ENCODE data around the gene TRPV6.
A peak's percentile ranks its signal among the peaks of the same experiment; 100 is the strongest.

The TRPV6 gene

DNA sequence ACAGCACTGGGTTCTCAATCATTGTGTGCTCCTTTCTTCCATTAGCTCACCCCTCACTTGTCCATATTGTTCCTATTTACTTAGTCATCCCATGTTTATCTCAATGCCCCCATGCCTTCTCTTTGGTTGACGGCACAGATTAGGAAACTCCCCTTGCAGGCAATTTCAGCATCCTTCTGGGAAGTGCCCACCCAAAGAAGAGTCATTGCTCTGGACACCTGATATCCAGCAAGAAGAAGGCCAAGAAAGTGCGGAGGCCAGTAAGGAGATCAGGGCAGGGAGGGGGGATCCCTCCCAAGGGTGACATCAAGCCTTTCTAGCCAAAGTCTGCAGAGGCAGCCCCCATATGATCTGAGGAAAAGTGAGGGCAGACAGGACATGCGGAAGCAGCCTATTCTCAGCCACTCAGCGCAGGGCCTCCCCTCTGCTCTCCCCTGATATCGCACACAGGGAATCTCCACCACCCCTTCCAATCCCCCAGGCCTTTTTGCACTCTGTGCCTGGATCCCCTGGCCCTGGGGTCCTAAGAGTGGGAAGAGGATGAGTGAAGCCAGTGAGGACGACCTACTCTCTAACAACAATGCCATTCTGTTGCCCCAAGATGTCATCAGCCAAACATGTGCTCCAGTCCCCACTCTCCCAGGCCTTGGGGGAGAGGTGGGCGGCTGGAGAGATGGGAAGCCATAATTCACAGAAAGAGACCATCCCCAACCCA is 1.8 kb downstream of the TRPV6 start:
- no peak for DNase-seq (ENCODE audit: low read depth in 2 of 2)

DNA sequence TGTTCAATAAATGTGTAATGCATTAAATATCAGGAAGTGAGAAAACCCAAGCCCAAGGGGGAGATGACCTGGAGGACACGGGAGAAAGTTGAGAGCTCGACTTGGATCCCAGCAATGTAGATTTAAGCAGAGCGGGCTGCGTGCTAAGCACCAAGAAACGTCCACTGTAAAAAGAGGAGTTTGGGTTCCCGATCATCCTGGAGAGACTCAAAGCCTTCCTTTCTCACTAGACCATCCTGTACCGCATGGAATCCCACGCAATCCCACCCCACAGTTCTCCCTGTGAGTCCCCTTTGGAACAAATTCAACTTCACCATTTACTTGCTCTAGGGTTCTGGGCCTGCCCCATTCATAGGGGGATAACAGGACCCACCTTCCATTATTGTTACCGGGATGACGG is 2.4 kb downstream of the TRPV6 start:
- no peak for DNase-seq (ENCODE audit: low read depth in 2 of 2)

DNA sequence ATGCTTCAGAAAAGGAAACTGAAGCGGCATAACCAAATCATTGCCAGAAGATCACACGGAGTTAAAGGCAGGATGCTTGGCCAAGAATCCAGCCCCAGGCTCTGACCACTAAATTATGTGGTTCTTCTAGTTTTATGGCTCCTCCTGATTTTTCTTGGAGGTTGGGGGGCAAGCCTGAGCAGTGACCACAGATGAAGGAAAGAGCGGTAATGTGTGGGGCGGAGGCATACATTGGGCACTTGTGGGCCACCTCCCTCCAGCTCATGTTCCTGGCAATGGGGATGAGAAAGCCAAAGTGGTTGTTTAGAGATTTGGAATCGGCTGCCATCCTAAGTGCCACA is 3.2 kb downstream of the TRPV6 start:
- DNase-seq (ENCODE audit: low read depth in 2 of 2) = no peak

DNA sequence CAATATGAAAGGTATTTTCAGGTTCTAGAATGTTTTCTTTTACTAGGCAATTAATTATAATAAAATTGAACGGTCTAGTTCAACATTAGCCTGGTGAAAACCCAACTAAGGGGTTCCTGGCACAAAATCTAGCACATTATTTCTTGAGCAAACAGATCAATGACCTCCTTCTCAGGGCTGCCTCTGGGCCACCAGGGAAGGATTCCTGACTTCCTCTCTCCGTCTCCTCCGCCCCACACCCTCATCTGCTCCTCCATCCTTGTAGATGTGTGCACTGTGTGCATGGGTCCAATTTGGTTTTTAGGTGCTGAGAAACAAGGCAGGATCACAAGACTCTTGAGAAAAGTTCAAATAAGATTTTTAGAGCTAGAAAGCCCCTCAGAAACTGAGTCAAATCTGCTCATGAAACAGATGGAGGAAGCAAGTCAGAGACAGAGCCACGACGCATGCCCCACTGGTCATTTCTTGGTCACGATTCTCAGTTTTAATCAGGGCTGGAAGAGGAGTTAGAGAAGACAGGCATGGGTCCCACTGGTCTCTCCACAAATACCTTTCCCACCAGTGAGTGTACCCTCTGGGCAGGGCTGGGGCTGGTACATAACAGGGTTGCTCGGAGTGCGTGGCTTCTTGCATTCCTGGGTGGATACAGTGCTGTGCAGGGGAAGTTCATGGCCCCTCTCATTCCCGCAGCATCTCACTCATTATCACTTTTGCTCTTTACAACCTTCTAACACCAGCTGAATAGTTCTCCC is 3.8 kb downstream of the TRPV6 start:
- no peak for DNase-seq (ENCODE audit: low read depth in 2 of 2)

- DNase-seq (ENCODE audit: low read depth in 2 of 2) = peak in 1 of 2 experiments; percentile 34
Observed at GRCh38 chr7:142880876-142881505, 4.6 kb downstream of the TRPV6 start.

DNA sequence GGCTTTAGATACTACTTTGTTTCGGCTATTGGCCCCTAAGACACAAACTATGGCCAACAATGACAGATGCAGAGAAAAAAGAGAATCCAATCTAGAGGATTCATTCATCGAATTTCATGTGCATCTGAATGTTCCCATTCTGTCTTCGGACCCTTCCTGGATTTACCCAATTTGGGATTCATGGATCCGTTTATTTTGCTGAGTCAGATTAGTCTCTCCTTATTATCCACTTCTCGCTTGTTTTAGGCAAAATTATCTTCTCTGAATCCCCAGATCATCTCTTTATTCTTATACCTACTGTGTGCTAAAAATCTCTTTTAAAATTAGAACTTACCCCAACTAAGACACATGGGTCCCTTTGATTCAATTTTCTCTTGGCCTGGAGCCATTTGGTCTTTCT is 6.5 kb downstream of the TRPV6 start:
- no peak for DNase-seq (ENCODE audit: low read depth in 2 of 2)

GRCh38 chr7:142878315-142878714 is 7.2 kb downstream of the TRPV6 start:
- DNase-seq (ENCODE audit: low read depth in 2 of 2) = no peak

DNA sequence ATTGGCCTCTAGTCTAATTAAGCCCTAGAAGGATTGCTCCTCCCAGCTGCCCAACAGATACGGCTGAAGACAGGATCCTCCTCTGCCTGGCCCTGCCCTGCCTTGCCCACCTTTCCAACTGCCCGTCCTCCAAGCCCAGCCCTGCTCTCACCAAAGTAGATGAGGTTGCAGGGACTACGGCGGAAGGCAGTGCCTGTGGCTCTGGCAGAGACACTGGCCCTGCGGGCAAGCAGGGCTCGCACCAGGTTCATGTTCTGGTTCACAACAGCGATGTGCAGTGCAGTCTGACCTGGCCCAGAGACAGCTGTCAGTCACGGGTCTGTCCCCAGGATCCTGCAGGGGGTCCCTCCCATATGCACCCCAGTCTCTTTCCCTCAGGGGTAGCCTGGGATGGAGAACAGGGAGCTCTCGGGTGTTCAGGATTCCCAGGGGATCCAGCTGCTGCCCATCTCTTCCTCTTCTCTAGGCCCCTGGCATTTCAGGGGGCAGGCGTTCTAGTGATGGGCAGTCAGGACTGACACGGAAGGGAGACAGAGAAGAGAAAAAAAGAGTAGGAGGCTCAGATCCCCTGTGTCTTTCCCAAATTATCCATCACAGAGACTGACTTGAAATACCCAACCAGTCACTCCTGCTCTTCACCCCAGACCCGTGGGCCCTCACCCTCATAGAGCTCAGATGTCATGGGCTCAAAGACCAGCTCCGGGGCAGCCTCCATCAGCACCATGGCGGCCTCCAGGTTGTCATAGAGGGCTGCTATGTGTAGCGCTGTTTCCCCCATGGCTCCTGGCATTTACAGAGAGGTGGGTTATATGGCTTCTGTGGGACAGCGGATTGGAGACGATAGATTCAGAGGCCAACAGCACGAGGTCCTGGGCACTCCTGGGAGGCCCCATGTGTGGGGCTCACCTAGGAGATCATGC is 8.3 kb downstream of the TRPV6 start:
- DNase-seq (ENCODE audit: low read depth in 2 of 2) = no peak

DNA sequence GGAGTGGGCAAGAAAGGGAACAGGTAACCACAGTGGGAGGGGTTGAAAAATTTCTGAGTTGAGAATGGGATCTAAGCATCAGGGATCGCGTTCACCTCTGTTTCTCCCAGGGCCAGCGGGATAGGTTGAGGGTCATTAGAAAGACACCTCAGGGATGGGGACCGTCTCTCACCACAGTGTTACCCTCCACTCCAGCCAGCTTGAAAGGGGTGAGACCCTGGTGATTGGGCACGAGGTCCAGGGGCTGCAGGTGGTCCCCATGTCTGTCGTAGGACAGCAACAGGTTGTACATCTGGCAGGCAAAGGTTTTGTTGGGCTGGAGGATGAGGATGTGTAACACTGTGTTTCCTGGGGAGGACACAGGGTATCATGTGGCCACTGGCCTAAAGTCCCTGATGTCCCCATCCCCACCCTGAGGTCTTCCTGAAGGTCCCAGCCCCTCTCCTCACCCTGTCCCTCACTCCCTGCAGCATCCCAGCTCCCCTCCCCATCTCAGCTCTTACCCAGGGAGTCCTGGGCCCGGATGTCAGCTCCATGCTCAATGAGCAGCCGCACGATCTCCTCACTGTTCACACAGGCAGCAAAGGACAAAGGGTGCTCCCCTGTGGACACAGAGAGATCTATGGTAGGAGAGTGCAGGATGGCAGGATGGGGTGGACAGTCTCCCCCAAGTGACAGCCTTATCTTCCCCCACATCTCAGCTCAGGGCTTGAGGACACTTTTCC is 9.1 kb downstream of the TRPV6 start:
- DNase-seq (ENCODE audit: low read depth in 2 of 2) = no peak

GRCh38 chr7:142875456-142875855 is 10.1 kb downstream of the TRPV6 start:
- no peak for DNase-seq (ENCODE audit: low read depth in 2 of 2)

DNA sequence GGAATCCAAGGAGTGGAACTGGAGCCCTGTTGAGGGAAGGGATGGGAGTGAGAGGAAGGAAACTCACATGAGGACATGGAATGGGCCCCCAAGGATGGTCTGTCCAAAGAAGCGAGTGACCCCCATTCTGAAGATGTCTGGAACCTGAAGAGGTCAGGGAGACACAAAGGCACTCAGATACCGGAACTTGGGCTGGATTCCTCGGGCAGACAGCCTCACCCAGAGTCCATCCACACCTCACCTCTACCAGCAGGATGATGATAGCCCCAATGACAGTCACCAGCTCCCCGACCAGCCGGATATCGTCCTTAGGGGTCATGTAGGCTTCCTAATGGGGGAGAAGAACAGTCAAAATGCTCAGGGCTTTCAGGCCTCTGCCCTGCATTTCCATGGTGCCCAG is 10.7 kb downstream of the TRPV6 start:
- DNase-seq (ENCODE audit: low read depth in 2 of 2) = no peak

DNA sequence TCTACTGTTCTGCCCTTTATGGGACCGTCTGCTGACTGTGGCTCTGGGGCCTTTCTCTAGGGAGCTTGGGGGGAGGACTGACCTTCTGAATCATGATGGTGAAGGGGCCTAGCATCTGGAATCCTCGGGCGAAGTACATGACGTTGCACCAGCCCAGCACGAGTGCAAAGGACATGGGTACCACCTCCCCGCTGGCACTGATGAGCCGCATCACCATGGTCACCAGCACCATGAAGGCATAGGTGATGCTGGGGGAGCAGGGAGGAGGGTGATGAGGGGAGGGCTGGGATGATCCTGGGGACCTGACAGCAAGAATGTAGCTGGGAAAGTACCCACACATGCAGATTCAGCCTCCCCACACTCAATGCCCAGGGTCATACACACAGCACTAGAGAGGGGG is 11.1 kb downstream of the TRPV6 start:
- DNase-seq (ENCODE audit: low read depth in 2 of 2) = no peak

DNA sequence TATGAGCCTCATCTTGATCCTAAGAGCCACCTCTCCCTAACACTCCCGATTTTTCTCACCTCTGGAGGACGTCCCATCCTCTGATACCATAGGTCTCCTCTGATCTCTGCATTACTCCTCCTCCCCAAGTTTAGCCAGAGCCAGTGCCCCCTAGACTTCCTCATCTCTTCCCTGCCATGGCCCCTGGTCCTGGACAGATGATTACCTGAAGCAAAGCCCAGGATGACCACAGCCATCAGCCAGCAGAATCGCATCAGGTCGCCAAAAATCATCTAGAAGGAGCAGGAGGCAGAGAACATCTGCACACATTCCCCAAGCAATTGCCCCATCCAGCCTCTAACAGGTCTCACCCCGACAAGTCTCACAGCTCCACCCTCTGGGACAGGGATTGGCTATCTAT is 11.7 kb downstream of the TRPV6 start:
- DNase-seq (ENCODE audit: low read depth in 2 of 2) = no peak

GRCh38 chr7:142873281-142873784 is 12.2 kb downstream of the TRPV6 start:
- DNase-seq (ENCODE audit: low read depth in 2 of 2) = peak in 1 of 2 experiments; percentile 32

DNA sequence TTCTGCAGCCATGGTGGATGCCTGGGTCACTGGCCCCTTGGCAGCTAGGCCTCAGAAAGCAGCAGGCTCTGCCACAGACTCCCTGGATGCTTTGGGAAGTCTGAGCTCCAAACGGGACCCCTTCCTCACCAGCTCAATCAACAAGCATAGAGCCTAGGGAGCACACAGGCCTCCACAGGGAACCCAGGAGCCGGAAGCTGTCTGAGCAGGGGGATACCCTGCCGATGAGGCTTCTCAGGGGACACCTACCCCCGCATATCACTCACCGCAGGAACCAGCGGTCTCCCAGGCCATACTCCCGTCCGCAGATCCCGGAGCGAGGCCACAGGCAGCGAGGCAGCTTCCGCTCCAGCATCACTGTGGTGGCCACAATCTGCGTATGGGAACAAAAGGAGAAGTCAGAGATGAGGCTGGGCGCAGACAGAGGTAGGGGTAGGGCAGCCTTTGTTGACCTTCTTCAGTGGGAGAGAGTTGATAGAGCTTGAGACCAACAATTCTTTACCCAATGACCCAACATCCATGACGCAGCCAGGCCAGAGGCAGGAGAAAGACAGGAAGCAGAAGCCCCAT is 13.4 kb downstream of the TRPV6 start:
- no peak for DNase-seq (ENCODE audit: low read depth in 2 of 2)

GRCh38 chr7:142871260-142872105 is 14.1 kb downstream of the TRPV6 start:
- no peak for DNase-seq (ENCODE audit: low read depth in 2 of 2)

GRCh38 chr7:142870566-142871259 is 14.8 kb downstream of the TRPV6 start:
- no peak for DNase-seq (ENCODE audit: low read depth in 2 of 2)

DNA sequence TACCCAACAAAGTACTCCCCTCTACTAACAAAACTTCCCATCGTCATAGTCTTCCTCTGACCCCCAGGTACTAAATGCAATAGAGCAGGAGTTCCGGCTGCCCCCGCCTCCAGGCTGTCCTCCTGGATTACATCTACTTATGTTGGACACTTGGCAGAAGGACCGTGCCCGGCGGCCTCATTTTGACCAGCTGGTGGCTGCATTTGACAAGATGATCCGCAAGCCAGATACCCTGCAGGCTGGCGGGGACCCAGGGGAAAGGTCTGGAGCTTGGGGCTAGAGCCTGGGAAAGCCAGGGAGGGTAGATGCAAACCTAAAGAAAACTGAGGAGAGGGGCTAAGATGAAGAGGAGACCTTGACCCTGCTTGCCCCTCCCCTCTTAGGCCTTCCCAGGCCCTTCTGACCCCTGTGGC is 15.4 kb downstream of the TRPV6 start:
- DNase-seq (ENCODE audit: low read depth in 2 of 2) = no peak

DNA sequence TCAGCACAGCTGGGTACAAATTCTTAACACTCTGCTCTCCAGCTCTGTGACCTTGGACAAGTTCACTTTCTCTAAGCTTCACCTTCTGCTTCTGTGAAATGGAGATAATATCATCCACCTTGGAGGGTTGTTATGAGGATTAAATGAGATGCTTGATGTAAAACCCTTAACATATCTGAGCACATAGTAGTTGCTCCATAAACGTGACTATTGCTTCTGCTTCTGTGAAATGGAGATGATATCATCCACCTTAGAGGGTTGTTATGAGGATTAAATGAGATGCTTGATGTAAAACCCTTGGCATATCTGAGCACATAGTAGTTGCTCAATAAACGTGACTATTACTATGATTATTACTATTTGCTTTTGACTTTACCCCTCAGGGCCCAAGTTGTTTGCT is 16.1 kb downstream of the TRPV6 start:
- DNase-seq (ENCODE audit: low read depth in 2 of 2) = no peak

Data from stimulated activated CD4-positive, alpha-beta T cell treated with anti-CD3 and anti-CD28 coated beads, Interleukin-12 subunit alpha, Interleukin-12 subunit beta, amount 100 ng/mL, for 24 hours (primary cell).